DOHH2 (cell line): ENCODE measurements around the gene SOST.

Experiments
- H3F3A ChIP-seq: fragments of 200-600 bp; sonication (generic), shearing (Covaris generic); 2 replicates; pipeline ENCODE4 v1.6.0; 2016; ENCODE audit warnings: antibody characterized with exemption, mild to moderate bottlenecking; ENCODE audit not compliant: control insufficient read depth, insufficient read depth
- H3K27ac ChIP-seq: fragments of 200-600 bp; sonication (generic); 2 replicates; pipeline ENCODE4 v1.5.1; 2014; ENCODE audit warnings: low read depth, mild to moderate bottlenecking, low read length, moderate library complexity
- H3K27me3 ChIP-seq: fragments of 200-600 bp; sonication (generic); 2 replicates; pipeline ENCODE4 v1.6.1; 2014; ENCODE audit warnings: mild to moderate bottlenecking, low read length, mixed read lengths; ENCODE audit not compliant: control insufficient read depth
- H3K36me3 ChIP-seq: fragments of 200-600 bp; sonication (generic); 2 replicates; pipeline ENCODE4 v1.6.1; 2014; ENCODE audit warnings: mild to moderate bottlenecking, low read length, moderate library complexity, mixed read lengths; ENCODE audit not compliant: control insufficient read depth
- H3K4me1 ChIP-seq: fragments of 200-600 bp; sonication (generic); 2 replicates; pipeline ENCODE4 v1.6.1; 2014; ENCODE audit warnings: mild to moderate bottlenecking, low read length, mixed read lengths; ENCODE audit not compliant: control insufficient read depth
- H3K4me2 ChIP-seq: fragments of 200-600 bp; sonication (generic); 2 replicates; pipeline ENCODE4 v1.6.0; 2014; ENCODE audit warnings: mild to moderate bottlenecking, low read length, moderate library complexity
- H3K4me3 ChIP-seq: fragments of 200-600 bp; sonication (generic); 2 replicates; pipeline ENCODE4 v1.5.1; 2014; ENCODE audit warnings: mild to moderate bottlenecking, low read length, mixed read lengths
- H3K79me2 ChIP-seq: fragments of 200-600 bp; sonication (generic); 2 replicates; pipeline ENCODE4 v1.6.1; 2014; ENCODE audit warnings: mild to moderate bottlenecking, low read length, mixed read lengths; ENCODE audit not compliant: control insufficient read depth
- H3K9me2 ChIP-seq: fragments of 200-600 bp; sonication (generic); replicated peaks from 2 replicates; pipeline ENCODE4 v1.6.1; 2014; ENCODE audit warnings: mild to moderate bottlenecking, low read length, mixed read lengths; ENCODE audit not compliant: control insufficient read depth
- H3K9me3 ChIP-seq: fragments of 200-600 bp; sonication (generic); 2 replicates; pipeline ENCODE4 v1.6.1; 2014; ENCODE audit warnings: antibody characterized with exemption, low read length, mixed read lengths; ENCODE audit not compliant: control insufficient read depth, insufficient read depth
- H4K20me1 ChIP-seq: fragments of 200-600 bp; sonication (generic); 2 replicates; pipeline ENCODE4 v1.6.0; 2014; ENCODE audit warnings: low read depth, mild to moderate bottlenecking, antibody characterized with exemption, low read length, moderate library complexity; ENCODE audit not compliant: control insufficient read depth, insufficient read depth
- CTCF ChIP-seq: fragments of 200-600 bp; sonication (generic); IDR thresholded peaks from one replicate; pipeline ENCODE4 v1.5.1; 2014; ENCODE audit warnings: antibody characterized with exemption, mild to moderate bottlenecking, low read depth, low read length; ENCODE audit not compliant: poor library complexity, severe bottlenecking
- EZH2phosphoT487 ChIP-seq: fragments of 200-600 bp; sonication (generic); IDR thresholded peaks from 2 replicates; pipeline ENCODE4 v1.6.1; 2017; ENCODE audit warnings: borderline replicate concordance, mild to moderate bottlenecking, antibody characterized with exemption, low read length, moderate library complexity, mixed read lengths

Gene SOST

DNA sequence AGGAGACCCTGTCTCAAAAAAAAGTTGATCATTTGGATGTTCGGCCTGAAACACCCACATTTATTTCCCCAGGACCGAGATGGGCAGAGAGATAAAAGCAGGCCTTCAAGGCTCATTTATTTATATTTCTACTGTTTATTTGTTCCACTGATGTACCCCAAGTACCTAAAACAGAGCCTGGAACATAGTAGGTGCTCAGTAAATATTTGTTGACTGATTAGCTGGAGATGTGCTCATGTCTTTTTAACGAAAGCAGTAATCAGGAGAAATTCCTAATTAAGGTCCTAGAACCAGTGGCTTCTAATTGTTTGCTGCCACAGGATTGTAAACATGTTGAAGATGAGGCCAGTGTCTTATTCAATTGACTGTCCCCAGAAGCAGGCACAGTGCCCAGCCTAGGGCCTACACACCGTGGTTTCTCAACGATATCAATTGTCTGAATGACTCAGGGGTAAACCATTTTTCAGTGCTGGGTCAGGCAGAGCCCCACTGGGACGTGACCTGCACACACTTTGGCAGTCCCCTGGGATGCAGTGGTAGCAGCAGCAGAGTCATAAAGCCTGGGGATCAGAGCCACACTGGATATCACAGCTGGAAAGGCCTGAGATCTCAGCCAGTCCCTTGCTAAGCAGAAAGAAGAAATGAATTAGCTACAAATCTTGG lies 34.8 kb downstream of the SOST start:
- TF ChIP-seq CTCF (no peak), EZH2phosphoT487 (no peak)
- H3K79me2 ChIP-seq = no peaks in the 10 kb centered on the region
- peaks cover 23% of the 10 kb centered on the region for H3K27me3 ChIP-seq
- H3K9me3 ChIP-seq = no peaks in the 10 kb centered on the region
- H3F3A ChIP-seq = no peaks in the 10 kb centered on the region
- no peaks in the 10 kb centered on the region for H3K36me3 ChIP-seq
- peaks cover 6% of the 10 kb centered on the region for H3K4me1 ChIP-seq
- H3K9me2 ChIP-seq = no peaks in the 10 kb centered on the region
- H3K27ac ChIP-seq = no peak overlapping the region
- H4K20me1 ChIP-seq = no peaks in the 10 kb centered on the region
- no peak overlapping the region for H3K4me2 ChIP-seq
- H3K4me3 ChIP-seq = no peak overlapping the region

GRCh38 chr17:43722870-43723665 lies 35.5 kb downstream of the SOST start:
- Histone ChIP-seq H3K79me2 (no peaks in the 10 kb centered on the region), H3K9me3 (no peaks in the 10 kb centered on the region), H3K4me1 (peaks cover 6% of the 10 kb centered on the region), H3K4me3 (no peak overlapping the region), H3F3A (no peaks in the 10 kb centered on the region), H3K36me3 (no peaks in the 10 kb centered on the region), H3K27me3 (peaks cover 23% of the 10 kb centered on the region), H4K20me1 (no peaks in the 10 kb centered on the region), H3K27ac (no peak overlapping the region), H3K9me2 (no peaks in the 10 kb centered on the region), H3K4me2 (no peak overlapping the region)
- TF ChIP-seq CTCF (no peak), EZH2phosphoT487 (no peak)

DNA sequence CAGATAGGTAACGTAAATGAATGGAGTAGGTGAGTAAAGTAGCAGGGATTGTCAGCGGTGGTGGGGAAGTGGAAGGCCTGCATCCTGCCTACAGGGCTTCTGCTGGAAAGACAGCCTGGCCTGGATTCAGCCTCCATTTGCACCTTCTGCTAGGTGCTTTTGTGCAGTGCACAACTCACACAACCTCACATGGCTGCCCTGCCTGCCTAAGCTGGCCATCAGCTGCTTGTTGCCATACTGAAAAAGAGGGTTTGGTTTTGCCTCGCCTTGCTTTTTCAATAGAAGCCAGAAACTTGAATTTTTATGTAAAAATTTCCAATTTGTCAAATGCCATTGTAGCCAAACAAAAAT lies 36.3 kb downstream of the SOST start:
- H4K20me1 ChIP-seq = no peaks in the 10 kb centered on the region
- TF ChIP-seq CTCF = no peak
- TF ChIP-seq EZH2phosphoT487 = no peak
- H3K27me3 ChIP-seq = peaks cover 23% of the 10 kb centered on the region
- no peak overlapping the region for H3K4me3 ChIP-seq
- H3K4me2 ChIP-seq = no peak overlapping the region
- no peaks in the 10 kb centered on the region for H3K36me3 ChIP-seq
- no peak overlapping the region for H3K27ac ChIP-seq
- no peaks in the 10 kb centered on the region for H3K9me2 ChIP-seq
- no peaks in the 10 kb centered on the region for H3K79me2 ChIP-seq
- no peaks in the 10 kb centered on the region for H3K9me3 ChIP-seq
- peaks cover 6% of the 10 kb centered on the region for H3K4me1 ChIP-seq
- H3F3A ChIP-seq = no peaks in the 10 kb centered on the region
